8988T (cell line): ENCODE measurements around the gene SPATA1.

ENCODE experiments used
- DNase-seq: peaks from one replicate; pipeline ENCODE4 v3.0.0; 2011

The SPATA1 gene

GRCh38 chr1:84597011-84597410 is 90.8 kb downstream of the SPATA1 start:
- no peak for DNase-seq

- no peak for DNase-seq
Measured at GRCh38 chr1:84598418-84598817, 92.2 kb downstream of the SPATA1 start.

GRCh38 chr1:84598846-84599741 is 92.9 kb downstream of the SPATA1 start:
- DNase-seq = no peak

GRCh38 chr1:84600796-84601195 is 94.6 kb downstream of the SPATA1 start:
- no peak for DNase-seq

GRCh38 chr1:84603223-84603622 is 97.0 kb downstream of the SPATA1 start:
- no peak for DNase-seq

- no peak for DNase-seq
Measured at GRCh38 chr1:84603941-84604830, 98.0 kb downstream of the SPATA1 start.

GRCh38 chr1:84605157-84605556 is 99.0 kb downstream of the SPATA1 start:
- DNase-seq = no peak

GRCh38 chr1:84606977-84607376 is 100.8 kb downstream of the SPATA1 start:
- no peak for DNase-seq

GRCh38 chr1:84611091-84611490 is 104.9 kb downstream of the SPATA1 start:
- no peak for DNase-seq

GRCh38 chr1:84611796-84612195 is 105.6 kb downstream of the SPATA1 start:
- DNase-seq = no peak

GRCh38 chr1:84613026-84613425 is 106.8 kb downstream of the SPATA1 start:
- DNase-seq = no peak

GRCh38 chr1:84613887-84614286 is 107.7 kb downstream of the SPATA1 start:
- DNase-seq = no peak

- no peak for DNase-seq
Measured at GRCh38 chr1:84615790-84616189, 109.6 kb downstream of the SPATA1 start.
